GM13977 (cell line): Measurements from ENCODE around the gene DKKL1.

ENCODE experiments used
- DNase-seq: peaks from one replicate; pipeline ENCODE4 v3.0.0; 2012; ENCODE audit warnings: low spot score
- CTCF ChIP-seq: IDR thresholded peaks from 2 replicates; pipeline ENCODE4 v1.5.1; 2012; ENCODE audit warnings: mild to moderate bottlenecking, control low read depth; ENCODE audit not compliant: insufficient read depth; ENCODE audit errors: extremely low read depth, missing control alignments
- in situ Hi-C: fragments of 300-500 bp; cut with MboI; formaldehyde crosslinking; loops from one replicate; pipeline ENCODE4 v1.12.0; 2022; ENCODE audit warnings: low sequenced_read_pairs, low pct_unique_long_range_greater_than_20kb, mixed read lengths, inconsistent platforms; ENCODE audit not compliant: unreplicated experiment

The DKKL1 gene

DNA sequence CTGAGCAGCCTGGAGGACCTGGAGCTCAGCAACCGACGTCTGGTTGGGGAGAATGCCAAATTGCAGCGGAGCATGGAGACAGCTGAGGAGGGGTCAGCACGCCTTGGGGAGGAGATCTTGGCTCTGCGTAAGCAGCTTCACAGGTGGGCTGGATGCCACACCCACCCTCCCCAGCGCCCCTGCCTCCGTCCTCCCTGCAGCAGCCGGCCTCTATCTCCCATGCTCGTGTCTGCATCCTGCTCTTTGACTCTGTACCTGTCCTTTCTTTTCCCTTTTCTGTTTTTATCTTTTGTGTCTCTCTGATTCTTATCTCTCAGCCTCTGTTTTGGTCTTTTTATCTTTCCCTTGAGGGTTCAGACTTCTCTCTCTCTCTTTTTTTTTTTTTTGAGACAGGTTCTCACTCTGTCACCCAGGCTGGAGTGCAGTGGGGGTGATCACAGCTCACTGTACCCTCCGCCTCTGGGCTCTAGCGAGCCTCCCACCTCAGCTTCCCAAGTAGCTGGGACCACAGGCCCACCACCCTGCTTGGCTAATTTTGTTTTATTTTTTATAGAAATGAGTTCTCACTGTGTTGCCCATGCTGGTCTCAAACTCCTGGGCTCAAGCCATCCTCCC, 34.4 kb downstream of the DKKL1 start:
- no peak for TF ChIP-seq CTCF
- no peak for DNase-seq
- in situ Hi-C loops = no loop called here

DNA sequence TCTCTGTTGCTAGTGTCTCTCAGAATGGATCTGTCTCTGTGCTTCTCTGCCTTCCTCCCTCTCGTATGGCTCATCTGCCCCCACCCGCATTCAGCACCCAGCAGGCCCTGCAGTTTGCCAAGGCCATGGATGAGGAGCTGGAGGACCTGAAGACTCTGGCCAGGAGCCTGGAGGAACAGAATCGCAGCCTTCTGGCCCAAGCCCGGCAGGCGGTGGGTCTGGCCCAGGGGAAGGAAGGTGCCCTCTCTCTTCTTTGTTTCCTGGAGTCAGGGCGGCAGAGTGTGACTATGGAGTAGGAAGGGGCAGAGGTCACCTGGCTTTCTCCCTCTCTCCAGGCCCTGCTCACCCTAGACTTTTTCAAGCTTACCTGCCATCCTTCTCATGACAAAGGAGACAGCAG, 35.3 kb downstream of the DKKL1 start:
- in situ Hi-C loops = no loop called here
- no peak for DNase-seq
- TF ChIP-seq CTCF = no peak

GRCh38 chr19:49400029-49400428, 36.4 kb downstream of the DKKL1 start:
- in situ Hi-C loops = no loop called here
- TF ChIP-seq CTCF = no peak
- no peak for DNase-seq

DNA sequence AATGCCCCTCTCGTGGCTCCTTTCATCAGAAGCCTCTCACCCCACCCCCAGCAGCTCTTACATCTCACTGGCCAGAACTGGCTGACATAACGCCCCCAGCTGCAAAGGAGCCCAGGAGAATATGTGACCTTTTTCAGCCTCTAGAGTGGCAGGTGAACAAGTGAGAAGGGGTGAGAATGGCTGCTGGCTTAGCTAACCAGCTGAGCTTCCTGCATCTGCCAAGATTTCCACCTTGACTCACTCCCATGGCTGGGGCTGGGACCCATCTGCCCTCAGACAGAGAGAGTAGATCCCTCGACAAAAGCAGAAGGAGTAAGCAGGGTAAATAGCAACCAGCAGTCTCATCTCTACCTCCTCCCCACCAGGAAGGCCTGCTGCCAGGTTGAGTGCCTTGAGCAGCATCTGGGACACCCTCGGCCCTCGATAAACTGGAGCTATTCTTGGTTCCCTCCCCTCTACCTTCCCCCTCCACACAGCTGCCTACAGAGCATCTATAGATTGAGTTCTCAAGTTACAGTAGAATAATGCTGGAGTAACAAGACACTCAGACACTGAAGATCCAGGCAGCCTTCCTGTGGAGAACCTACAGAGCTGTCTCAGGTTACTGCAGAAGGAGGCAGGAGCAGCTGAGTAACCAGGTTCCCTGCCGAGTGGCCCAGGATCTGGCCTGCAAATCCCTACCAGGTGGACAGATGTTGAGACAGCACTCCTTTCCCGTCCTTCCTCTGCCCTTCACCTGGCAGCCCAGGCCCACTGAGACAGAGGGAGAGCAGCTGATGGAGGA, 39.9 kb downstream of the DKKL1 start:
- in situ Hi-C loops = no loop called here
- DNase-seq = no peak
- no peak for TF ChIP-seq CTCF

- no peak for TF ChIP-seq CTCF
- DNase-seq = no peak
- in situ Hi-C loops = no loop called here
Observed at GRCh38 chr19:49407079-49407478, 43.4 kb downstream of the DKKL1 start.

- no peak for TF ChIP-seq CTCF
- no peak for DNase-seq
- in situ Hi-C loops = no loop called here
Observed at GRCh38 chr19:49407482-49408015, 43.9 kb downstream of the DKKL1 start.
